HepG2 (cell line): ENCODE measurements around the gene RNU6-8. TPM values are rescaled to one million over a fixed set of nuclear protein-coding genes. Genes with fewer than 3 reads are reported as not detected.

Experiments used
- DNMT1 ChIP-seq: sonication (generic); formaldehyde crosslinking; IDR thresholded peaks from 2 replicates; pipeline ENCODE4 v1.5.1; 2020; ENCODE audit warnings: mild to moderate bottlenecking, missing genetic modification reagents
- HBP1 ChIP-seq: IDR thresholded peaks from 2 replicates; pipeline ENCODE4 v1.6.1; 2016; ENCODE audit warnings: low read depth, control low read depth
- JDP2 ChIP-seq: sonication (generic); formaldehyde crosslinking; IDR thresholded peaks from 2 replicates; pipeline ENCODE4 v1.8.1; 2022; ENCODE audit warnings: missing genetic modification reagents, borderline replicate concordance
- KDM4B ChIP-seq: sonication (generic); formaldehyde crosslinking; IDR thresholded peaks from 2 replicates; pipeline ENCODE4 v1.4.0; 2020; ENCODE audit warnings: missing genetic modification reagents
- MED8 ChIP-seq: sonication (generic); formaldehyde crosslinking; IDR thresholded peaks from 2 replicates; pipeline ENCODE4 v1.8.1; 2023; ENCODE audit warnings: mild to moderate bottlenecking, missing genetic modification reagents; ENCODE audit not compliant: insufficient replicate concordance
- NFAT5 ChIP-seq: sonication (generic); formaldehyde crosslinking; IDR thresholded peaks from 2 replicates; pipeline ENCODE4 v1.4.0; 2020; ENCODE audit warnings: missing genetic modification reagents
- RXRA ChIP-seq: sonication (generic); formaldehyde crosslinking; IDR thresholded peaks from 2 replicates; pipeline ENCODE4 v1.5.1; 2020; ENCODE audit warnings: missing genetic modification reagents
- SAP130 ChIP-seq: IDR thresholded peaks from 2 replicates; pipeline ENCODE4 v1.6.1; 2016; ENCODE audit warnings: low read depth
- SP5 ChIP-seq: IDR thresholded peaks from 2 replicates; pipeline ENCODE4 v1.6.1; 2016; ENCODE audit warnings: low read depth, borderline replicate concordance
- THAP8 ChIP-seq: sonication (generic); formaldehyde crosslinking; IDR thresholded peaks from 2 replicates; pipeline ENCODE4 v1.5.1; 2020; ENCODE audit warnings: missing genetic modification reagents, mild to moderate bottlenecking, borderline replicate concordance
- THYN1 ChIP-seq: sonication (generic); formaldehyde crosslinking; IDR thresholded peaks from 2 replicates; pipeline ENCODE4 v1.8.1; 2023; ENCODE audit warnings: low read depth, mild to moderate bottlenecking, moderate library complexity, missing genetic modification reagents, borderline replicate concordance
- TMF1 ChIP-seq: sonication (generic); formaldehyde crosslinking; IDR thresholded peaks from 2 replicates; pipeline ENCODE4 v1.8.1; 2022; ENCODE audit warnings: low read depth, missing genetic modification reagents
- UBTF ChIP-seq: sonication (generic); formaldehyde crosslinking; IDR thresholded peaks from 2 replicates; pipeline ENCODE4 v1.4.0; 2020; ENCODE audit warnings: mild to moderate bottlenecking, missing genetic modification reagents
- ZNF282 ChIP-seq: fragments of 450-650 bp; IDR thresholded peaks from 2 replicates; pipeline ENCODE4 v1.6.1; 2018; ENCODE audit not compliant: partially characterized antibody
- ZNF770 ChIP-seq: sonication (generic); formaldehyde crosslinking; IDR thresholded peaks from 2 replicates; pipeline ENCODE4 v1.5.0; 2020; ENCODE audit warnings: mild to moderate bottlenecking, missing genetic modification reagents
- ZNF891 ChIP-seq: sonication (generic); formaldehyde crosslinking; IDR thresholded peaks from 2 replicates; pipeline ENCODE4 v1.5.0; 2020; ENCODE audit warnings: mild to moderate bottlenecking, missing genetic modification reagents
- polyA plus RNA-seq, 8 experiments: library from polyadenylated mRNA; depleted of rRNA in 3 of 8; stranded (reverse) in 7 of 8; unstranded in 1 of 8; fragments of >200 nt; fragmentation: Illumina TruSeq in 4 of 8; extraction: Trizol in 4 of 8; gene quantifications; 2 replicates each; pipeline versions ENCODE4 v1.2.1 to v1.2.3, GENCODE V29; 2011 to 2016; ENCODE audit warnings: low read depth in 4 of 8, missing spikeins in 1 of 8, mixed read lengths in 1 of 8; ENCODE audit not compliant: insufficient read depth in 1 of 8
- total RNA-seq, 5 experiments: library from RNA; depleted of rRNA; stranded (reverse); fragments of >200 nt; fragmentation: Illumina TruSeq; extraction: Trizol; gene quantifications; 2 replicates each; pipeline ENCODE4 v1.2.3, GENCODE V29; 2016; ENCODE audit warnings: low read depth in 1 of 5

RNU6-8 gene
- total and polyA plus RNA-seq, 2 of the 13 experiments (the other 11 are each of a cell fraction or from before 2014, with no cell fraction given): under 0.01 TPM; not detected in 1

- TF ChIP-seq NFAT5 (CRISPR knock-in tag) (peak; percentile 74; the same call in 1 of the 2 replicates), JDP2 (no peak; the same call in 1 of the 2 replicates), ZNF770 (CRISPR knock-in tag) (0 out of 2 replicates have a peak, but pooled peaks have one; percentile 41), DNMT1 (CRISPR knock-in tag) (peak; percentile 63; the same call in 1 of the 2 replicates), HBP1 (CRISPR knock-in tag) (peak; percentile 16; the same call in 1 of the 2 replicates), THAP8 (CRISPR knock-in tag) (no peak; the same call in 1 of the 2 replicates), SAP130 (CRISPR knock-in tag) (no peak), SP5 (CRISPR knock-in tag) (no peak), TMF1 (CRISPR knock-in tag) (no peak), MED8 (CRISPR knock-in tag) (peak; percentile 83), ZNF282 (no peak), RXRA (CRISPR knock-in tag) (peak; percentile 33; the same call in 1 of the 2 replicates), ZNF891 (CRISPR knock-in tag) (no peak), THYN1 (CRISPR knock-in tag) (no peak), UBTF (CRISPR knock-in tag) (no peak), KDM4B (no peak)
These were observed 1.1 kb downstream of the RNU6-8 start, which contains the start of gene RNU6-7 (continued) for GRCh38 chr14:32201816-32202490.
